Activated CD4-positive, alpha-beta T cell treated with anti-CD3 and anti-CD28 coated beads for 36 hours (primary cell): ENCODE results near the gene CHMP4B. TPM values are rescaled to one million over a fixed set of nuclear protein-coding genes. Genes with fewer than 3 reads are reported as not detected.

Source experiments
- ATAC-seq: fragments of 200-7000 bp; cut with Tn5 transposase; one replicate; pipeline ENCODE4 v1.10.0; 2021; ENCODE audit warnings: mild to moderate bottlenecking, moderate library complexity
- CTCF ChIA-PET: fragments of 350-600 bp; sonication (Branson Sonifier 250); formaldehyde crosslinking; loops from one replicate; lab custom pipeline; 2021; ENCODE audit warnings: antibody characterized with exemption; lab: Charles Lee
- POLR2A ChIA-PET: fragments of 350-600 bp; sonication (Branson Sonifier 250); formaldehyde crosslinking; loops from one replicate; lab custom pipeline; 2021; ENCODE audit warnings: antibody characterized with exemption, inconsistent platforms; lab: Charles Lee
- DNase-seq: peaks from one replicate; pipeline ENCODE4 v3.0.0-alpha.2; 2020
- H3K27ac Mint-ChIP-seq: one replicate; pipeline ENCODE4 v1.8.0; 2021; ENCODE audit warnings: mixed read lengths
- H3K27me3 Mint-ChIP-seq: one replicate; pipeline ENCODE4 v1.8.0; 2021; ENCODE audit warnings: mixed read lengths
- H3K36me3 Mint-ChIP-seq: one replicate; pipeline ENCODE4 v1.8.0; 2021; ENCODE audit warnings: low read depth, mixed read lengths
- H3K4me1 Mint-ChIP-seq: one replicate; pipeline ENCODE4 v1.8.0; 2021; ENCODE audit warnings: mixed read lengths
- H3K4me3 Mint-ChIP-seq: one replicate; pipeline ENCODE4 v1.8.0; 2021; ENCODE audit warnings: mild to moderate bottlenecking, moderate library complexity, mixed read lengths
- H3K9me3 Mint-ChIP-seq: one replicate; pipeline ENCODE4 v1.8.0; 2021; ENCODE audit warnings: low read depth, mixed read lengths
- intact Hi-C, 2 experiments: fragments of 100-400 bp; cut with DNase I in 1 of 2; cut with micrococcal nuclease in 1 of 2; formaldehyde crosslinking; loops; one replicate each; pipeline versions ENCODE4 v1.14.2 to v1.15.1; 2022 to 2024; cut with DNase I, micrococcal nuclease
- total RNA-seq, 2 experiments: library from RNA; stranded (reverse); gene quantifications; one replicate each; pipeline ENCODE4 v1.2.3, GENCODE V29; 2021

CHMP4B gene
- total RNA-seq, 2 experiments from 2014 or later, result 86.0 to 94.1 TPM

GRCh38 chr20:33852626-33853506, 41.7 kb downstream of the CHMP4B start:
- Mint-ChIP-seq H3K27ac (peak overlapping the region; percentile 74), H3K4me3 (peak overlapping the region; percentile 2), H3K4me1 (peaks cover 51% of the 10 kb centered on the region), H3K36me3 (peaks cover 59% of the 10 kb centered on the region), H3K27me3 (no peaks in the 10 kb centered on the region), H3K9me3 (no peaks in the 10 kb centered on the region)
- intact Hi-C loops, result no loop called here
- ChIA-PET CTCF (interaction anchor here (0.6 to 1.0 kb wide), 4 partner anchors 13 to 337 kb away, joined by 3 to 6 read pairs (median 4); no protein-coding TSS in a partner anchor), POLR2A (interaction anchor here (1.2 kb wide), 1 partner anchor 27 kb away, joined by 3 read pairs; no protein-coding TSS in a partner anchor)
- DNase-seq, result no peak
- peak; percentile 47 for ATAC-seq

DNA sequence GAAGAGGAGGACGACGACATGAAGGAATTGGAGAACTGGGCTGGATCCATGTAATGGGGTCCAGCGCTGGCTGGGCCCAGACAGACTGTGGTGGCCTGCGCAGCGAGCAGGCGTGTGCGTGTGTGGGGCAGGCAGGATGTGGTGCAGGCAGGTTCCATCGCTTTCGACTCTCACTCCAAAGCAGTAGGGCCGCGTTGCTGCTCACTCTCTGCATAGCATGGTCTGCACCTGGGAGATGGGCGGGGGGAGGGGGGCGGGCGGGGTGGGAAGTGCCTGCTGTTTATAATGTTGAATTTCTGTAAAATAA, 42.3 kb downstream of the CHMP4B start:
- intact Hi-C loops, result no loop called here
- H3K4me3 Mint-ChIP-seq, result peak overlapping the region; percentile 2
- H3K9me3 Mint-ChIP-seq, result no peaks in the 10 kb centered on the region
- H3K27me3 Mint-ChIP-seq, result no peaks in the 10 kb centered on the region
- ATAC-seq, result peak; percentile 86
- H3K27ac Mint-ChIP-seq, result peak overlapping the region; percentile 74
- peak; percentile 58 for DNase-seq
- H3K36me3 Mint-ChIP-seq, result peaks cover 55% of the 10 kb centered on the region
- CTCF ChIA-PET, result interaction anchor here (0.6 to 0.8 kb wide), 3 partner anchors 10 to 338 kb away, joined by 3 to 6 read pairs (median 3); no protein-coding TSS in a partner anchor
- POLR2A ChIA-PET, result interaction anchor here (1.2 kb wide), 1 partner anchor 28 kb away, joined by 3 read pairs; no protein-coding TSS in a partner anchor
- peaks cover 53% of the 10 kb centered on the region for H3K4me1 Mint-ChIP-seq

DNA sequence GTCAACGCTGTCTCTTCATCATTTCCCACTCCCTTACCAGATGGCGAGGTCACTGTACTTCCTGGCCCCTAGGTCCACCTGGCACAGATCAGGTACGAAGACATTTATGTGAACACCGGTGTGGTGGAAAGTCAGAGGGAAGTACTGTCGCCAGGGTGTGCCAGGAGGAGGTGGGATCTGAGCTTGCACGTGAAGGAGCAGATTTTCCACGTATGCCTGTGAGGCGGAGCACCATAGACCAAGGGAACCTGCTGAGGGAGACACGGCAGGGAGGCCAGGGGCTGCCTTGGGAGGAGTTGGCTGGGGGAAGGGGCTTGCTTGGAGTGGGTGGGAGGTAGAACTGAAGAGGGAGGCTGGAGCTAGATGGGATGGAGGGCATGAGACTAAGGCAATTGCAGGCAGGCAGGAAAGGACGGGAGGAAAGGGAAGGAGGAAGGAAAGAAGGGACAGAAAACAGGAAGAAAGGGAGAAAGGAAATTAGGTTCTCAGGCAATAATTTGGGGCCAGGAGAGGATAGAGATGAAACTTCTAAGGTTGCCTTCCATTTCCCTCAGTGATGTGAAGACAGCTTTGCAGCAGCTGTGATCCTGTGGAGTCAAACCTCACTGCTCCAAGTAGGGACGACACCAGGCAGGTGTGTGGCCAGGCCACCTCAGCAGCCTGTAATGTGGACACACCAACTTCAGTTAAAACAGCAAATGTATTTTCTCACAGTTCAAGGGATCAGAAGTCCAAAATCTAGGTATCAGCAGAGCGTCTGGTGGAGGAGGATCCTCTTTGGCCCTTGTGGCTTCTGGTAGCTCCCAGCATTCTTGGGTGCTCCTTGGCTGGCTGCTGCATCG, 46.8 kb downstream of the CHMP4B start:
- DNase-seq (no peak), ATAC-seq (no peak)
- Mint-ChIP-seq H3K36me3 (peaks cover 18% of the 10 kb centered on the region), H3K9me3 (no peaks in the 10 kb centered on the region), H3K4me3 (no peak overlapping the region), H3K27me3 (no peaks in the 10 kb centered on the region), H3K27ac (peak overlapping the region; percentile 48), H3K4me1 (peaks cover 35% of the 10 kb centered on the region)
- intact Hi-C loops, result no loop called here
- ChIA-PET CTCF (interaction anchor here (0.6 to 1.5 kb wide), 4 partner anchors 9 to 273 kb away, joined by 3 to 4 read pairs (median 3); no protein-coding TSS in a partner anchor), POLR2A (interaction anchor here (1.0 kb wide), 1 partner anchor 135 kb away, joined by 3 read pairs; no protein-coding TSS in a partner anchor)

DNA sequence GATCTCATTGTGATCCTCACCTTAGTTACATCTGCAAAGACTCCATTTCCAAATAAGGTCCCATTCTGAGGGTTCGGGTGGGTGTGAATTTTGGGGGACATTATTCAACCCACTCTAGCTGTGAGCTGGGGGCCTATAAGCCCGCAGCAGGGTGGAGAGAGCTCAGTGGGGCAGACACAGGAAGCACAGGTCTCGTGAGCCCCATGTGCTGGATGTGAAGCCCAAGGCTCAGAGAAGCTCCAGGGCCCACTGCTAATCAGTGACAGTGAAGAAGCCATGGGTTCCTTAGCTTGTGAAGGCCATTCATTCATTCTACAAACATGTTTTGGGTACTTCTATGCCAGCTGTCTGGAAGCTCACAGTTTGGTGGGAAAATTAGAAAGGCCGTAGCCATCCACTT, 47.5 kb downstream of the CHMP4B start:
- ATAC-seq (no peak), DNase-seq (no peak)
- H3K27ac Mint-ChIP-seq, result peak overlapping the region; percentile 84
- CTCF ChIA-PET, result interaction anchor here (0.6 to 1.5 kb wide), 5 partner anchors 9 to 180 kb away, joined by 3 to 4 read pairs (median 3); no protein-coding TSS in a partner anchor
- intact Hi-C loops, result no loop called here
- peaks cover 29% of the 10 kb centered on the region for H3K4me1 Mint-ChIP-seq
- H3K36me3 Mint-ChIP-seq, result peaks cover 12% of the 10 kb centered on the region
- H3K9me3 Mint-ChIP-seq, result no peaks in the 10 kb centered on the region
- no peaks in the 10 kb centered on the region for H3K27me3 Mint-ChIP-seq
- POLR2A ChIA-PET, result interaction anchor here (0.6 to 1.0 kb wide), 2 partner anchors 135 to 1366 kb away, joined by 3 to 6 read pairs; no protein-coding TSS in a partner anchor
- H3K4me3 Mint-ChIP-seq, result no peak overlapping the region

- Mint-ChIP-seq H3K27me3 (no peaks in the 10 kb centered on the region), H3K9me3 (no peaks in the 10 kb centered on the region), H3K4me1 (peaks cover 26% of the 10 kb centered on the region), H3K27ac (peak overlapping the region; percentile 84), H3K4me3 (no peak overlapping the region), H3K36me3 (peaks cover 7% of the 10 kb centered on the region)
- ATAC-seq (peak; percentile 63), DNase-seq (peak; percentile 59)
- ChIA-PET POLR2A (interaction anchor here (0.6 to 1.0 kb wide), 2 partner anchors 134 to 1365 kb away, joined by 3 to 6 read pairs; no protein-coding TSS in a partner anchor), CTCF (interaction anchor here (0.7 to 1.5 kb wide), 6 partner anchors 8 to 65 kb away, joined by 3 to 5 read pairs (median 3); no protein-coding TSS in a partner anchor)
- intact Hi-C loops, result no loop called here
Observed at GRCh38 chr20:33859157-33859695, 48.1 kb downstream of the CHMP4B start.

DNA sequence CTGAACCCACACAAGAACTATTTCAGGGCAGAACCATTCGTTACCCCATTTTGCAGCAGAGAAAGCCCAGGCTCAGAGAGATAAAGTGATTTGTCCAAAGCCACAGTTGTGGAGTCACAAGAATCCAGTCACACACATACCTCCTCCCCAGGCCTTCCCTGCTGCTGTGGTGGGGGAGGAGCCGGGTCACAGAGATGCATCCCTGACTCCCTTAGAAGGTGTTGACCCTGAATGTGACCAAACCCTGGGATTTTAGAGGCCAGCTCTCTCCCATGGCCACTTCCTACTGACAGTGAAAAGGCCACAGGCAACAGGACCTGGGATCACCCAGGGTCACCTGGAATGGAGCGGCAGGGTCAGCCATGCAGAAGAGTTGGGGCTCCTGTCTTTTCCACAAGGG, 48.6 kb downstream of the CHMP4B start:
- H3K27me3 Mint-ChIP-seq, result no peaks in the 10 kb centered on the region
- H3K4me1 Mint-ChIP-seq, result peaks cover 26% of the 10 kb centered on the region
- POLR2A ChIA-PET, result no interaction called here
- no peak for DNase-seq
- no peak overlapping the region for H3K4me3 Mint-ChIP-seq
- intact Hi-C loops, result loop anchor here in 1 of 2 experiments (5.0 kb wide), 1 partner anchor 208 kb away; no protein-coding TSS in a partner anchor
- CTCF ChIA-PET, result interaction anchor here (0.7 to 1.5 kb wide), 4 partner anchors 9 to 55 kb away, joined by 3 to 5 read pairs (median 3); no protein-coding TSS in a partner anchor
- H3K9me3 Mint-ChIP-seq, result no peaks in the 10 kb centered on the region
- peak overlapping the region; percentile 84 for H3K27ac Mint-ChIP-seq
- ATAC-seq, result no peak
- H3K36me3 Mint-ChIP-seq, result peaks cover 3% of the 10 kb centered on the region

DNA sequence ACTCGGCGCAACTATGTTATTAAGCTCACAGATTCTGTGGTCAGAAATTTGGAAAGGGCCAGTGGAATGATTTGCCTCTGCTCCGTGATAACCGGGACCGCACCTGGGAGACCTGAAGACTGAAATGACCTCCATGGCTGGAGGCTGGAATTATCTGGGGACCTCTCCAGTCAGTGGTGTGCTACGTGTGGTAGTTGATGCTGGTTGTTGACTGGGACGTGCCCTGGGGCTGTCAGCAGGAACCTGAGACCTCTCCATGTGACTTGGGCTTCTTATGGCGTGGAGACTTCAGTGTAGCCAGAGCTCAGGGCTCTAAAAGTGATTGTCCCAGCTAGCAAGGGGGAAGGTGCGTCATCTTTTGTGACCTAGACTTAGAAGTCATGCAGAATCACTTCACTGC, 50.3 kb downstream of the CHMP4B start:
- H3K27me3 Mint-ChIP-seq, result no peaks in the 10 kb centered on the region
- H3K4me3 Mint-ChIP-seq, result no peak overlapping the region
- ChIA-PET POLR2A (interaction anchor here (0.5 kb wide), 1 partner anchor 247 kb away, joined by 3 read pairs; no protein-coding TSS in a partner anchor), CTCF (interaction anchor here (0.5 to 1.5 kb wide), 7 partner anchors 13 to 268 kb away, joined by 3 to 4 read pairs (median 3); no protein-coding TSS in a partner anchor)
- peaks cover 3% of the 10 kb centered on the region for H3K36me3 Mint-ChIP-seq
- H3K4me1 Mint-ChIP-seq, result peaks cover 26% of the 10 kb centered on the region
- ATAC-seq (no peak), DNase-seq (no peak)
- intact Hi-C loops, result loop anchor here in 1 of 2 experiments (5.0 kb wide), 1 partner anchor 206 kb away; no protein-coding TSS in a partner anchor
- H3K27ac Mint-ChIP-seq, result no peak overlapping the region
- H3K9me3 Mint-ChIP-seq, result no peaks in the 10 kb centered on the region

DNA sequence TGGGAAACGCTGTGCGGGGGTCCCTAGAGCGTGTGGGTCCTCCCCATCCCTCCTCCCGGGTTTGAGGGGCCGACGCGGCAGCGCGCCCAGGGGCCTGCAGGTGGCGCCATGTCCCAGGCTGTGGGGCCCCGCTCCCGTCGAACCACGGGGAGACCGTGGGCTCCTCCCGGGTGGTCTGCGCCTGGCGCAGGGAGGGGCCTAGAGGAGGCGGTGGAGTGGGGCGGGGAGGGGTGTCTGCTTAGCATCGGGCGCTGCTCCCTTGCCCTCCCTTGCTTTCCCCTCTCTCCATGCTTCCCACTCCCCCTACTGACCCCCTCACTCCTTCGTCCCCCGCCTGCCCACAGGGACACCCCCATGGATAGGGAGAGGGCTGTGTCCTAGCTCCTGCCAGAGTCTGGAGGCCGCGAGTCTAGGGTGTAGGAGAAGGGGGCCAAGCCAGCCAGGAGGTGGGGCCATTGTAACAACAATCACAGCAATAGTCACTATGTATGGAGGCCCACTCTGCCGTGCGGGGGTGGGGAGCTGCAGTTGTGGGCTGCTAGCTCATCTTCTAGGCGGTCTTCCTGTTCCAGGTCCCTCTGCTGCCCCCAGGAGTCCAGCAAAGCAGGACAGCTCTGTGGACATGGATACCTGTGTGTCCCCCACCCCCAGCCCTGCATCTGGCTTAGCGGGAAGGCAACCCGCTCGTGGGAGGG, 51.7 kb downstream of the CHMP4B start:
- CTCF ChIA-PET, result interaction anchor here (0.7 to 1.4 kb wide), 8 partner anchors 9 to 207 kb away, joined by 3 to 6 read pairs (median 4); no protein-coding TSS in a partner anchor
- ATAC-seq, result peak; percentile 60
- POLR2A ChIA-PET, result interaction anchor here (0.6 kb wide), 1 partner anchor 51 kb away, joined by 4 read pairs; no protein-coding TSS in a partner anchor

GRCh38 chr20:33863440-33864323, 52.5 kb downstream of the CHMP4B start:
- DNase-seq, result no peak
- CTCF ChIA-PET, result interaction anchor here (0.7 to 1.4 kb wide), 8 partner anchors 10 to 207 kb away, joined by 3 to 6 read pairs (median 4); no protein-coding TSS in a partner anchor
- no peak overlapping the region for H3K27ac Mint-ChIP-seq
- no peaks in the 10 kb centered on the region for H3K9me3 Mint-ChIP-seq
- ATAC-seq, result no peak
- no peak overlapping the region for H3K4me3 Mint-ChIP-seq
- POLR2A ChIA-PET, result no interaction called here
- no peaks in the 10 kb centered on the region for H3K36me3 Mint-ChIP-seq
- no peaks in the 10 kb centered on the region for H3K27me3 Mint-ChIP-seq
- intact Hi-C loops, result loop anchor here (2.0 to 5.0 kb wide), 3 partner anchors 159 to 265 kb away; no protein-coding TSS in a partner anchor
- H3K4me1 Mint-ChIP-seq, result peaks cover 12% of the 10 kb centered on the region

More for the DNA sequence above, 51.7 kb downstream of the CHMP4B start:
- H3K4me3 Mint-ChIP-seq, result no peak overlapping the region
- no peaks in the 10 kb centered on the region for H3K36me3 Mint-ChIP-seq
- H3K27me3 Mint-ChIP-seq, result no peaks in the 10 kb centered on the region
- H3K9me3 Mint-ChIP-seq, result no peaks in the 10 kb centered on the region
- DNase-seq, result peak; percentile 69
- H3K4me1 Mint-ChIP-seq, result peaks cover 20% of the 10 kb centered on the region
- H3K27ac Mint-ChIP-seq, result no peak overlapping the region
- intact Hi-C loops, result loop anchor here (1.0 to 5.0 kb wide), 6 partner anchors 52 to 266 kb away; no protein-coding TSS in a partner anchor
